ES-I3 (cell line): Measurements from ENCODE around the gene PDS5B.
"Not testable (repeated sequence)": the region's sequence is repeated elsewhere in the genome, so short reads cannot be mapped to it uniquely, and the experiment has no call there.

Experiments used
- H3K36me3 ChIP-seq: 2 replicates; pipeline ENCODE4 v1.6.1; 2013; ENCODE audit warnings: mild to moderate bottlenecking, low read length, control low read depth, moderate library complexity; ENCODE audit not compliant: insufficient read depth
- H3K4me1 ChIP-seq: 2 replicates; pipeline ENCODE4 v1.6.1; 2013; ENCODE audit warnings: mild to moderate bottlenecking, control low read depth, low read length; ENCODE audit not compliant: insufficient read depth
- H3K9ac ChIP-seq: 2 replicates; pipeline ENCODE4 v1.6.1; 2013; ENCODE audit warnings: low read depth, mild to moderate bottlenecking, low read length, moderate library complexity
- H3K9me3 ChIP-seq: 2 replicates; pipeline ENCODE4 v1.6.1; 2013; ENCODE audit warnings: mild to moderate bottlenecking, low read length, moderate library complexity; ENCODE audit not compliant: control insufficient read depth, insufficient read depth

PDS5B gene, protein sequence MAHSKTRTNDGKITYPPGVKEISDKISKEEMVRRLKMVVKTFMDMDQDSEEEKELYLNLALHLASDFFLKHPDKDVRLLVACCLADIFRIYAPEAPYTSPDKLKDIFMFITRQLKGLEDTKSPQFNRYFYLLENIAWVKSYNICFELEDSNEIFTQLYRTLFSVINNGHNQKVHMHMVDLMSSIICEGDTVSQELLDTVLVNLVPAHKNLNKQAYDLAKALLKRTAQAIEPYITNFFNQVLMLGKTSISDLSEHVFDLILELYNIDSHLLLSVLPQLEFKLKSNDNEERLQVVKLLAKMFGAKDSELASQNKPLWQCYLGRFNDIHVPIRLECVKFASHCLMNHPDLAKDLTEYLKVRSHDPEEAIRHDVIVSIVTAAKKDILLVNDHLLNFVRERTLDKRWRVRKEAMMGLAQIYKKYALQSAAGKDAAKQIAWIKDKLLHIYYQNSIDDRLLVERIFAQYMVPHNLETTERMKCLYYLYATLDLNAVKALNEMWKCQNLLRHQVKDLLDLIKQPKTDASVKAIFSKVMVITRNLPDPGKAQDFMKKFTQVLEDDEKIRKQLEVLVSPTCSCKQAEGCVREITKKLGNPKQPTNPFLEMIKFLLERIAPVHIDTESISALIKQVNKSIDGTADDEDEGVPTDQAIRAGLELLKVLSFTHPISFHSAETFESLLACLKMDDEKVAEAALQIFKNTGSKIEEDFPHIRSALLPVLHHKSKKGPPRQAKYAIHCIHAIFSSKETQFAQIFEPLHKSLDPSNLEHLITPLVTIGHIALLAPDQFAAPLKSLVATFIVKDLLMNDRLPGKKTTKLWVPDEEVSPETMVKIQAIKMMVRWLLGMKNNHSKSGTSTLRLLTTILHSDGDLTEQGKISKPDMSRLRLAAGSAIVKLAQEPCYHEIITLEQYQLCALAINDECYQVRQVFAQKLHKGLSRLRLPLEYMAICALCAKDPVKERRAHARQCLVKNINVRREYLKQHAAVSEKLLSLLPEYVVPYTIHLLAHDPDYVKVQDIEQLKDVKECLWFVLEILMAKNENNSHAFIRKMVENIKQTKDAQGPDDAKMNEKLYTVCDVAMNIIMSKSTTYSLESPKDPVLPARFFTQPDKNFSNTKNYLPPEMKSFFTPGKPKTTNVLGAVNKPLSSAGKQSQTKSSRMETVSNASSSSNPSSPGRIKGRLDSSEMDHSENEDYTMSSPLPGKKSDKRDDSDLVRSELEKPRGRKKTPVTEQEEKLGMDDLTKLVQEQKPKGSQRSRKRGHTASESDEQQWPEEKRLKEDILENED (N-terminal part only)

DNA sequence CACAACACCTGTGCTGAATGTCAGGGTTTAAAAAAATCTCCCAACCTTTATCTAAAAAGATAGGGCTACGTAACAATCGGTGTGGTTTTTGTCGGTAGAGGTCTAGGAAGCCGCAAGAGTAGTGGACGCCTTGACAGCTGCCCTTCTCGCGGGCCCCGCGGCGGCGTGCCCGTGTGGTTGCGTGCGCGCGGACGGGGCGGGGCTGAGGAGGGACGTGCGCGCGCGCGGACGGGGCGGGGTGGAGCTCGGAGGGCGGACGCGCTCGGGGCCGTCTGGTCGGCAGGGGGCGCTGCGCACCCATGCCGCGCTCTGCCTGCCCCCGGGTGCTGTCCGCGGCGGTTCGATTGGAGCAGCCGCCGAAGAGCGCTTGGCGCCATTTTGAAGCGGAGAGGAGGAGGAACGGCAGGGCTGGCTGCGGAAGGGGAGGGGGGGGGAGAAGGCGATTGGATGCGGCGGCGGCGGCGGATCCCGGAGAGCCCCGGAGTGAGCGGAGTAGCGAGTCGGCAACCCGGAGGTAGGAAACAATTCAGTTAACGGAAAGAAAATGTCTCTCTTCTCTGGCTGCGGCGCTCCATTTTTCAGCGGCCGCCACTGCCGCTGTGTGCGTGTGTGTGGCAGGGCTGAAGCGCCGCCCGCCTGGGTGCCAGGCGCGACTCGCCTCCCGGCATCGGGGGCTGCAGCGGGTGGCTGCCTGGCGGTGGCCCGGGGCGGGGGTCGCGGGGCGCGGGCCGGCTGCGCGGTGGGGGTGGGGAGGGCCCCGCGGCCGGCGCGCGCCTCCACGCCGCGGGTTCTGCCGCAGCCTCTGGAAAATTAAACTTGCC, at the start of gene PDS5B:
TSS of gene PDS5B (plus strand) at position 373 of the 821 bp plus-strand sequence. CDS start 62,321 bp downstream, outside the sequence.
- Histone ChIP-seq H3K9me3 (no peaks in the 10 kb centered on the region), H3K9ac (peak within 1 kb of the TSS; percentile 97), H3K36me3 (no peaks in the 10 kb centered on the region)

GRCh38 chr13:32537580-32538142, 48.6 kb upstream of the PDS5B start:
- Histone ChIP-seq H3K4me1 (no peaks in the 10 kb centered on the region; the same call in 1 of the 2 replicates), H3K36me3 (no peaks in the 10 kb centered on the region), H3K9ac (peak overlapping the region; percentile 96), H3K9me3 (no peaks in the 10 kb centered on the region)

More for the DNA sequence above, at the start of gene PDS5B:
- peaks cover 15% of the 10 kb centered on the region for H3K4me1 ChIP-seq

- no peaks in the 10 kb centered on the region for H3K9me3 ChIP-seq
- no peaks in the 10 kb centered on the region for H3K36me3 ChIP-seq
- H3K9ac ChIP-seq, result peak overlapping the region; percentile 96
- no peaks in the 10 kb centered on the region; the same call in 1 of the 2 replicates for H3K4me1 ChIP-seq
Observed at GRCh38 chr13:32538143-32538620, 48.1 kb upstream of the PDS5B start.

- peak within 1 kb of the TSS; percentile 96 for H3K9ac ChIP-seq
- H3K4me1 ChIP-seq, result no peaks in the 10 kb centered on the region; the same call in 1 of the 2 replicates
- no peaks in the 10 kb centered on the region for H3K9me3 ChIP-seq
- no peaks in the 10 kb centered on the region for H3K36me3 ChIP-seq
Observed at GRCh38 chr13:32538621-32539246, 47.5 kb upstream of the PDS5B start, which contains the start of gene N4BP2L2. Gene N4BP2L2, minus strand, starts transcription at chr13:32538795. Its CDS starts 1,768 bp downstream, at chr13:32537027.

DNA sequence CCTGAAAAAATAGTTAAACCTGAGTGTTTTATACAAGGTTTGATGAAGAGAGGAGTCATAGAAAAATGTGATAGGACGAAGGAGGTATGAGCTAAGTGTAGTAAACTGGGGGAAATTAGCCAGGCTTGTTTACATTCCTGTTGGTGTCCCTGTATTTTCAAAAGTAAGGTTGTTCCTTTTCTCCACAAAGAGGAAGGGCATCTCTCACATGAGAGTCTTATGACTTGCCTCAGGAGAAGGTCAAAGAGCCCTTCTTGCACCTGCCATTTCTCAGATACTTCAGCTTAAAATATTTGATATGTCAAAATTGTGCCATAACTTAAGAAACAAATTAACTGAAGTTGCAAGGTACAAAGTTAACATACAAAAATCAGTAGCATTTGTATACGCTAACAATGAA, 44.0 kb upstream of the PDS5B start:
- no peak overlapping the region for H3K9ac ChIP-seq
- no peaks in the 10 kb centered on the region for H3K9me3 ChIP-seq
- no peaks in the 10 kb centered on the region for H3K4me1 ChIP-seq
- H3K36me3 ChIP-seq, result no peaks in the 10 kb centered on the region

DNA sequence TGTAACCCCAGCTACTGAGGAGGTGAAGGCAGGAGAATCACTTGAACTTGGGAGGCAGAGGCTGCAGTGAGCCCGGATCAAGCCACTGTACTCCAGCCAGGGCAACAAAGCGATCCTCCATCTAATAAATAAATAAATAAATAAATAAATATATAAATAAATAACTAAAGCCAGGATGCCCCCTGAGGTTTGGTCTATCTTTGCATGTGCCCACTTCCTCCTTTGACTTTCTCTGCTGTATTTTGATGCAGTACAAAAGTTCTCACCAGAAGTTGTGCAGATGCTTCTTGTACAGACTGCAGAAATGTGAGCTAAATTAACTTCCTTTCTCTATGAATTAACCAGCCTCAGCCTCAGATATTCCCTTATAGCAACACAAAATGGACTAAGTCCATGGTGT, 41.2 kb upstream of the PDS5B start:
- no peaks in the 10 kb centered on the region for H3K4me1 ChIP-seq
- H3K36me3 ChIP-seq, result no peaks in the 10 kb centered on the region
- H3K9ac ChIP-seq, result no peak overlapping the region
- H3K9me3 ChIP-seq, result no peaks in the 10 kb centered on the region

GRCh38 chr13:32548837-32549236, 37.4 kb upstream of the PDS5B start:
- no peaks in the 10 kb centered on the region for H3K36me3 ChIP-seq
- no peaks in the 10 kb centered on the region for H3K4me1 ChIP-seq
- no peaks in the 10 kb centered on the region for H3K9me3 ChIP-seq
- no peak overlapping the region for H3K9ac ChIP-seq

DNA sequence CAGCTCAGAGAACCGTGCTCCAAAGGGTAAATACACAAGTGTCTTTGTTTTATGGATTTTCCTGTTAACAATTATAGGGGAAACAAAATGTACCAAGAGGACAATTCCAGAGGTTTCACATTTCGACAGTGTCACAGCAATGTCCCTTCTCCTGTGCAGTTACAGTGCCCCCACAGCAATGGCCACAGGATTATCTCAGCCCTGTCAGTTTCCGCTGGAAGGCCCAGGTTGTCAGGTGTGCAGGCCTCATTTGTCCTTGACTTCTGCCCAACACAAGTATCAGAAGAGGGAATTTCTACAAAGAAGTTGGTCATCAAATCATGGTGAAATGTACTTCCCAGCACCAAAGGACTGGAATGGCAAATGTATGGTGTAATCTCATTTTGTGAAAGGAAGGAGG, 36.5 kb upstream of the PDS5B start:
- H3K9me3 ChIP-seq, result no peaks in the 10 kb centered on the region
- H3K9ac ChIP-seq, result no peak overlapping the region
- H3K36me3 ChIP-seq, result no peaks in the 10 kb centered on the region
- no peaks in the 10 kb centered on the region for H3K4me1 ChIP-seq

DNA sequence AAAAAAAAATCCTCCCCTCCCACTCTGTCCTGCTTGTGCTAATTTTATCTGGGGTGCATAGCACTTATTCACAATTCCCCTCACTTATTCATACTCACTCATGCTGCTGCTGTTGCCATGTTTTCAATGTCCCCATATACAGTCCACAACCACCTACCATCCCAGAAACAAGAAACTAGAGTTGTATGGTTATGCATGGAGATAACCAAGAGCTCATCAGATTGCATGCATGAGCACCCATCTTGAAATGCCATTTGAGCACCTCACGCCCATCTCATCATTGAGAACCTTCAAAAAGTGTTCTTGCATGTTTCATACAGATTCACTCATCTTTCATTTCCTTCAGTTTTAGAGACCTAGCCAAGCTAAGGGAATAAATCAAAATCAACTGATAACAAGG, 32.5 kb upstream of the PDS5B start:
- H3K36me3 ChIP-seq, result no peaks in the 10 kb centered on the region
- no peak overlapping the region for H3K9ac ChIP-seq
- H3K4me1 ChIP-seq, result no peaks in the 10 kb centered on the region
- no peaks in the 10 kb centered on the region for H3K9me3 ChIP-seq

DNA sequence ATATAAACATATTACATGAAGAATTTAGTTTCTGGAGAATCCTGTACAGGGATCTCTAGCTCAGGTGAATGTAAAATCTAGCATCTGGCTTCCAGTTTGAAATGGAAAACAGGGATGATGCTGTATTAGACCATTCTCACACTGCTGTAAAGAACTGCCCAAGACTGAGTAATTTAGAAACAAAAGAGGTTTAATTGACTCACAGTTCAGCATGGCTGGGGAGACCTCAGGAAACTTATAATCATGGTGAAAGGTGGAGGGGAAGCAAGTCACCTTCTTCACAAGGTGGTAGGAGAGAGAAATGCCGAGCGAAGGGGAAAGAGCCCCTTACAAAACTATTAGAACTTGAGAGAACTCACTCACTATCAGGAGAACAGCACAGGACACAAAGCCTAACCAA, 30.6 kb upstream of the PDS5B start:
- Histone ChIP-seq H3K9me3 (0 out of 2 replicates have a peak, but pooled peaks cover 2% of the 10 kb centered on the region), H3K9ac (no peak overlapping the region), H3K4me1 (no peaks in the 10 kb centered on the region), H3K36me3 (no peaks in the 10 kb centered on the region)

- H3K9ac ChIP-seq, H3K36me3 ChIP-seq, H3K4me1 ChIP-seq, H3K9me3 ChIP-seq: not testable (repeated sequence)
Observed at GRCh38 chr13:32560842-32561241, 25.4 kb upstream of the PDS5B start.

GRCh38 chr13:32575687-32576086, 10.6 kb upstream of the PDS5B start:
- H3K36me3 ChIP-seq, H3K4me1 ChIP-seq, H3K9ac ChIP-seq: not testable (repeated sequence)
- H3K9me3 ChIP-seq, result peaks cover 12% of the 10 kb centered on the region; the same call in 1 of the 2 replicates
